H1 (cell line): Measurements from ENCODE around the gene CNPY3. TPM values are rescaled to one million over a fixed set of nuclear protein-coding genes. Genes with fewer than 3 reads are reported as not detected.

Source experiments
- CEBPB ChIP-seq: IDR thresholded peaks from 2 replicates; pipeline ENCODE4 v1.6.1; 2012; ENCODE audit warnings: low read depth, low read length
- POU5F1 ChIP-seq: IDR thresholded peaks from 2 replicates; pipeline ENCODE4 v1.6.1; 2011; ENCODE audit warnings: low read depth, mild to moderate bottlenecking, low read length, moderate library complexity
- RBBP5 ChIP-seq: IDR thresholded peaks from 2 replicates; pipeline ENCODE4 v1.7.1; 2012; ENCODE audit warnings: low read depth, mild to moderate bottlenecking, inconsistent platforms, low read length, moderate library complexity, borderline replicate concordance
- RXRA ChIP-seq: IDR thresholded peaks from 2 replicates; pipeline ENCODE4 v1.6.1; 2011; ENCODE audit warnings: low read depth, mild to moderate bottlenecking, low read length, moderate library complexity; ENCODE audit not compliant: insufficient read depth
- SIX5 ChIP-seq: IDR thresholded peaks from 2 replicates; pipeline ENCODE4 v1.6.1; 2011; ENCODE audit warnings: mild to moderate bottlenecking, low read depth, low read length
- polyA plus RNA-seq, 7 experiments: library from polyadenylated mRNA; depleted of rRNA in 3 of 7; stranded (reverse) in 5 of 7; unstranded in 2 of 7; fragments of >200 nt in 5 of 7; fragments of 200-250 nt in 2 of 7; gene quantifications; 1 replicate in 5 of 7; 2 replicates in 1 of 7; 4 replicates in 1 of 7; pipeline versions ENCODE4 v1.2.1 to v1.2.3, GENCODE V29; 2011 to 2013; ENCODE audit warnings: missing spikeins in 2 of 7, mixed read lengths in 2 of 7
- total RNA-seq: library from RNA; stranded (reverse); fragmentation: NEBNext Ultra II Directional; extraction: Animal tissue kit (Norgen Biotek cat#: 25700); gene quantifications from 2 replicates; pipeline ENCODE4 v1.2.1, GENCODE V29; 2021

CNPY3 gene
- total and polyA plus RNA-seq, 2 of the 8 experiments (the other 6 are each of a cell fraction or from before 2014, with no cell fraction given): 49.6 to 64.5 TPM

GRCh38 chr6:42968126-42968701, 38.9 kb downstream of the CNPY3 start (continued):
- TF ChIP-seq SIX5 (no peak), RBBP5 (no peak), CEBPB (no peak), POU5F1 (no peak), RXRA (no peak)
